K562 (cell line): ENCODE data around the gene MCL1. TPM values are rescaled to one million over a fixed set of nuclear protein-coding genes. Genes with fewer than 3 reads are reported as not detected.

ENCODE experiments used
- EHMT2 ChIP-seq: fragments of 450-650 bp; IDR thresholded peaks from 2 replicates; pipeline ENCODE4 v1.6.1; 2018; ENCODE audit warnings: antibody characterized with exemption
- REST ChIP-seq, 2 experiments: fragments of 450-650 bp; formaldehyde crosslinking in 1 of 2; IDR thresholded peaks; 2 replicates each; pipeline versions ENCODE4 v1.4.0 to v1.6.1; 2014 to 2020; ENCODE audit warnings: mild to moderate bottlenecking in 2 of 2, borderline replicate concordance in 1 of 2, low read depth in 1 of 2
- polyA plus RNA-seq, 8 experiments: library from polyadenylated mRNA; depleted of rRNA in 4 of 8; stranded (reverse) in 5 of 8; unstranded in 3 of 8; fragments of >200 nt; fragmentation: Nextera tagmentation in 2 of 8; fragmentation: Illumina TruSeq in 1 of 8; extraction: Ambion mirVana in 2 of 8; extraction: Trizol in 1 of 8; gene quantifications; 2 replicates each; pipeline versions ENCODE4 v1.2.1 to v1.2.3, GENCODE V29; 2011 to 2014; ENCODE audit warnings: inconsistent platforms in 1 of 8, missing spikeins in 1 of 8
- total RNA-seq, 7 experiments: library from RNA; depleted of rRNA in 6 of 7; stranded (reverse); fragments of >200 nt in 6 of 7; fragmentation: Illumina TruSeq in 2 of 7; extraction: Trizol in 2 of 7; gene quantifications; 2 replicates each; pipeline versions ENCODE4 v1.2.1 to v1.2.3, GENCODE V29; 2011 to 2021; ENCODE audit warnings: low replicate concordance in 1 of 7

MCL1 gene
- total and polyA plus RNA-seq, 9 of the 15 experiments (the other 6 are each of a cell fraction or from before 2014, with no cell fraction given): 27.1 to 224 (median 138) TPM

GRCh38 chr1:150577557-150578271, 1.7 kb downstream of the MCL1 start (continued):
- no peak for TF ChIP-seq REST (IDR thresholded peaks at IDR 0.05; ENCODE audit: borderline replicate concordance)
- no peak for TF ChIP-seq REST (CRISPR knock-in tag; IDR thresholded peaks at IDR 0.05; ENCODE audit: low read depth)
- no peak for TF ChIP-seq EHMT2
